Fibroblast of skin of abdomen (primary cell): ENCODE data around the gene TTC7B.
"Not testable (repeated sequence)": the region's sequence is repeated elsewhere in the genome, so short reads cannot be mapped to it uniquely, and the experiment has no call there.

Source experiments
- DNase-seq: peaks from one replicate; pipeline ENCODE4 v3.0.0-alpha.2; 2013

Gene TTC7B

GRCh38 chr14:90538716-90539495 lies 277.3 kb downstream of the TTC7B start:
- DNase-seq: no peak

GRCh38 chr14:90538095-90538494 lies 278.1 kb downstream of the TTC7B start:
- no peak for DNase-seq

- no peak for DNase-seq
These were observed 279.6 kb downstream of the TTC7B start for GRCh38 chr14:90536511-90537191.

GRCh38 chr14:90536092-90536491 lies 280.1 kb downstream of the TTC7B start:
- no peak for DNase-seq

- DNase-seq: no peak
These were observed 280.6 kb downstream of the TTC7B start for GRCh38 chr14:90535556-90536090.

GRCh38 chr14:90534838-90535555 lies 281.2 kb downstream of the TTC7B start:
- no peak for DNase-seq

GRCh38 chr14:90534091-90534837 lies 282.0 kb downstream of the TTC7B start:
- peak; percentile 16 for DNase-seq

- DNase-seq: no peak
These were observed 282.6 kb downstream of the TTC7B start for GRCh38 chr14:90533591-90534021.

- no peak for DNase-seq
These were observed 283.3 kb downstream of the TTC7B start for GRCh38 chr14:90532826-90533525.

- no peak for DNase-seq
These were observed 284.7 kb downstream of the TTC7B start for GRCh38 chr14:90531497-90531896.

- no peak for DNase-seq
These were observed 285.7 kb downstream of the TTC7B start for GRCh38 chr14:90530523-90530922.

- DNase-seq: no peak
These were observed 288.3 kb downstream of the TTC7B start for GRCh38 chr14:90527978-90528377.

GRCh38 chr14:90526536-90526935 lies 289.7 kb downstream of the TTC7B start:
- DNase-seq: not testable (repeated sequence)

GRCh38 chr14:90525353-90526028 lies 290.7 kb downstream of the TTC7B start:
- DNase-seq: not testable (repeated sequence)

- DNase-seq: no peak
These were observed 292.0 kb downstream of the TTC7B start for GRCh38 chr14:90523961-90524875.

GRCh38 chr14:90523544-90523943 lies 292.7 kb downstream of the TTC7B start:
- peak; percentile 37 for DNase-seq

GRCh38 chr14:90522571-90523191 lies 293.5 kb downstream of the TTC7B start:
- no peak for DNase-seq

- no peak for DNase-seq
These were observed 294.2 kb downstream of the TTC7B start for GRCh38 chr14:90521930-90522483.
